ENCODE data around the gene PTGFR. TPM values are rescaled to one million over a fixed set of nuclear protein-coding genes. Genes with fewer than 3 reads are reported as not detected.

PTGFR gene, protein sequence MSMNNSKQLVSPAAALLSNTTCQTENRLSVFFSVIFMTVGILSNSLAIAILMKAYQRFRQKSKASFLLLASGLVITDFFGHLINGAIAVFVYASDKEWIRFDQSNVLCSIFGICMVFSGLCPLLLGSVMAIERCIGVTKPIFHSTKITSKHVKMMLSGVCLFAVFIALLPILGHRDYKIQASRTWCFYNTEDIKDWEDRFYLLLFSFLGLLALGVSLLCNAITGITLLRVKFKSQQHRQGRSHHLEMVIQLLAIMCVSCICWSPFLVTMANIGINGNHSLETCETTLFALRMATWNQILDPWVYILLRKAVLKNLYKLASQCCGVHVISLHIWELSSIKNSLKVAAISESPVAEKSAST
- polyA plus RNA-seq (ENCODE audit: insufficient read length) = 44.3 TPM

- DNase-seq = peak; percentile 19
Observed at GRCh38 chr1:78490861-78491450, at the start of gene PTGFR. PTGFR (plus strand) TSS chr1:78490974; CDS start chr1:78492744, 1,770 bp downstream.

- no peak for DNase-seq
Observed at GRCh38 chr1:78441921-78442320, 48.9 kb upstream of the PTGFR start.

- no peak for DNase-seq
Observed at GRCh38 chr1:78447086-78447485, 43.7 kb upstream of the PTGFR start.

DNA sequence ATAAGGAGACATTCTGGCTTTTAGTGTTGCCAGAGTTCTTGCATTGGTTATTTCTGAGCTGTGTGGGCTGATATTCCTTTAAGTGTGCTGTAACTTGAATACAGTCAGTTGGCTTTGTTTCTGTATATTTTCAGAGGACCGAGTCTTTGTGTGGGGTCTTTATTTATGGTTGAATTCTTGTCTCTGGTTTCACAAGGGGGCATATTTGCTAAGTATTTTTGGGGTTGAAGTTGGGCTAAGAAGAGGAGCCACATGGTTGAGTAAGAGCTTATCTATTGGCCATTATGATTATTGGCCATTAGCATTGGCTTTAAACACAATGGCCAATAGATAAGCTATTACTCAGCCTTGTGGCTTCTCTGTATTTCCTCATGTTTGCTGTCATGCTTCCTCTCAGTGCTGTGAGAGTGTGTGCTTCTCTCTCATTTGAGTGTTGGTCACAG lies 26.3 kb upstream of the PTGFR start:
- no peak for DNase-seq

- DNase-seq = no peak
Observed at GRCh38 chr1:78465143-78465542, 25.6 kb upstream of the PTGFR start.

- DNase-seq = no peak
Observed at GRCh38 chr1:78468521-78468920, 22.3 kb upstream of the PTGFR start.

DNA sequence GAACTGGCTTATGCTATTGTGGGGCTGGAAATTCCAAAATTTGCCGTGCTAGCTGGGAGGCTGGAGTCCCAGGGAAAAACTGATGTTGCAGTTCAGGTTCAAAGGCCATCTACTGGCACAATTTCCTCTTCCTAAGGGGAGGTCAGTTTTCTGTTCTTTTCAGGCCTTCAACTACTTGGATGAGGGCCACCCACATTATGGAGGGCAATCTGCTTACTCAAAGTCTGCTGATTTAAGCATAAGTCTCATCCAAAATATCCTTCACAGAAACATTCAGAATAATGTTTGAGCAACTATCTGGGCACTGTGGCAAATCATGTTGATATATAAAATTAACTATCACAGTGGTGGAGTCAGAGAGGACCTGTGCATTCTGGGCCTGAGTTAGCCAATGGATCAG lies 21.2 kb upstream of the PTGFR start:
- DNase-seq = no peak

GRCh38 chr1:78471890-78472620 lies 18.7 kb upstream of the PTGFR start:
- no peak for DNase-seq

DNA sequence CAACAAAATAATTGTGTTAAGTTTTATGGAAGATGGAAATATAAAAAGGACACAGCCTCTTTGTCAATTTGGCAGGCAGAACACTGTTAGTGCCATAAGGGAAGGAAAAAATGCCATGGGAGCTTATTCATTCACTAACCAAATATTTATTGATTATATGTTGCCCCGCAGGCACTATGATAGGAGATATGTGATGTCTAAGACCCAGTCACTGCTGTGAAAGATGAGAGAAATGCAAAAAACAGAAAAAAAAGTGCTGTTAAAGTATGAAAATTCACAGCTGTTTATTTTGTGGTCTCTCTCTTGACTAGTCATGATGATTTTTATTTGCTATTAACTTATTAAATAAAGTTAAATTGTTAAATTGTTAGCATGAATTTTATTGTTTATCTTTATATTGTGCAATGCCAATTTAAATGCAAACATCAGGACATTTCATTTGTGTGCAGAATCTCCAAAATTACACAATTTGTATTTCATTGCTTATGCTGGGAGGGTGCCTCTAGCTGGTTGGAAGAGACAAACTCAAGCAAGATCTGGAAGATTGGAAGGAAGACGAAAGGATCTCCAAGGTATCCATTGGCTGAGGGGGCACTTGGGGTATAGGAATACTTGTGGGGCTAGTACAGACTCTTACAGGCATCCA lies 17.8 kb upstream of the PTGFR start:
- no peak for DNase-seq

DNA sequence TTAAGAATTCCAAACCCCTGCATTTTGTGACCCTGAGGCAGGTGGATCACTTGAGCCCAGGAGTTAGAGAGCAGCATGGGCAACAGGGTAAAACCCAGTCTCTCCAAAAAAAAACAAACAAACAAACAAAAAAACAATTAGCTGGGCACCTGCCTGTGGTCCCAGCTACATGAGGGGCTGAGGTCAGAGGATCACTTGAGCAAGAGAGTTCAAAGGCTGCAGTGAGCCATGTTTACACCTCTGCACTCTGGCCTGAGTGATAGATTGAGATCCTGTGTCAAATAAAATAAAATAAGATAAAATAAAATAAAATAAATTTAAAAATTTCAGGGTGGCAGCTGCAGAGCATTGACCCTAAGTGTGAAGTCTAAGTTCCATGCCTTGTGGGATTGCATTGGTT lies 16.7 kb upstream of the PTGFR start:
- no peak for DNase-seq

- no peak for DNase-seq
Observed at GRCh38 chr1:78475888-78476610, 14.7 kb upstream of the PTGFR start.

GRCh38 chr1:78483903-78484302 lies 6.9 kb upstream of the PTGFR start:
- DNase-seq = no peak

DNA sequence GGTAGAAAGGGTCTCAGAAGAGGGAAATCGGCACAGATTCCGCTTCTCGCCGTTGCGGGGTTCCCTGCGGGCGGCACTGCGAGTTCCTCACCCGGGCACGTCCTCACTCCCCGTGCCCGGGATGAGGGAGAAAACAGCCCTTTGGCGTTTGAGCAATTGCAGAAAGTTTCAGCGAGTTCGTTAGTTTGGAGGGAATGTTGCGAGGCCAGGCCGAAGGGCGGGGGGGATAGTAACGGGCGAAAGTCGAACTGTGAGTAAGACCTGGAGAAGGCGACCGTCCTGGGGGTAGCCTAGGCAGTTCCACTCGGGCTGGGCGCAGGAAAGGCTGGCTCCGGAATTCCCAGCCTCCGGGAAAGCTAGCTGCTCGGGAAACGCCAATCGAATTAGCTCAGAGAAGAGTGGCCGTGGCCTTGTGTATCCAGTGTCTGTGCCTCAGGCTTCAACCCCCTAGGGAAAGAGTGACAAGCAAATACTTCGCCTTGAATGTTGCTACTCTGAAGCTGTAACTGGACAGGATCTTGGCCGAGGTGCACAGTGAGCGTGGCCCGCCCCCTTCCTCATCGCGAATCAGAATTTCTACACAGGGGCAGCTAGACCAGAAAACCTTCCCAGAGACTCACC lies 787 bp downstream of the PTGFR start:
- peak; percentile 18 for DNase-seq

- no peak for DNase-seq
Observed at GRCh38 chr1:78492386-78492950, 1.7 kb downstream of the PTGFR start.

GRCh38 chr1:78493451-78493850 lies 2.7 kb downstream of the PTGFR start:
- no peak for DNase-seq

DNA sequence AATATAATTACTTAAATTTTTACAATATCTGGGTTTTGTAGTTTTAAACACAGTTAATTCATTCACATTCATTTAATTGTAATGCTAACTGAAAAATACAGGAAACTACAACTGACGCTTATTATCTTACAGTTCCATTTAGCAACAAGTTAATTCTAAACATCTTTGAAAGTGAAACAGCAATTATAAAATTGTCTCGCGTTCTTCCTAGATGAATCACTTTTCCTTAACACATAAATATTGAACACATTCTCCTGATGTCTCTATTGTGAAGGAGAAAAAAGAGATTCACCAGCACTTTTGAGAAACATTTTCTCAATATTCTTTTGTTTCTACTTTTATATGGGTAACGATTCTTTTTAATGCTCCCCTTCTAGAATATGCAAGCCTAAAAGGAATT lies 6.4 kb downstream of the PTGFR start:
- no peak for DNase-seq

- no peak for DNase-seq
Observed at GRCh38 chr1:78500529-78500928, 9.8 kb downstream of the PTGFR start.

DNA sequence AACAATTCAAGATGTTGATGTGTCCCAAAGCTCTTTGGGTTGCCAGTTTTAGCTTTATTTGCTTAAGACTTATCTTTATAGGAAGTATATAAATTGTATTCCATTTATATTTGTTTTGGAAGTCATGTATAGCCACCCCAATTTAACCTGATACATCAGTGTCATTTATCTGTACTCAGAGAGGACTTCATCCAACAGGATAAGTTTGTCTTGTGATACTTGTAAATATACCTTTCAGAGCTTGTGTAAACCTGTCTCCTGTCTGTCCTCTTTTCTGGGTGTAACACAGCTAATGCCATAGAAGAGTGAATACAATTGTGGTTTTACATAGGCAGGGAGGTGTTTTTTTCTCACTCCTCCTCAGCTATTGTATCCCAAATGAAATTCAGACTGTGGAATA lies 10.4 kb downstream of the PTGFR start:
- DNase-seq = no peak

DNA sequence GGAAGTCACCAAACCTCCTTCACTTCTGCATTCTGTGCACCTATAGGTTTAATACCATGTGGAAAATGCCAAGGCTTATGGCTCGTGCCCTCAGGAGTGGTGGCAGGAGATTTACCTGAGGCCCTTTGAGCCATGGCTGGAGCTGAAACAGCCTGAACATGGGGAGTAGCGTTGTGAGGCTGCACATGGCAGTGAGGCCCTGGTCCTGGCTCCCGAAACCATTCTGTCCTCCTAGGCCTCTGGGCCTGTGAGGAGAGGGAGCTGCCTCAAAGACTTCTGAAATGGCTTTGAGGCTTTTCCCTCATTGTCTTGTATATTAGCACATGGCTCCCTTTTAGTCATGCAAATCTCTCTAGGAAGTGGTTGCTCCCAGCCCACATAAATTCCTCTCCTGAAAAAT lies 20.6 kb downstream of the PTGFR start:
- no peak for DNase-seq

GRCh38 chr1:78516716-78517115 lies 25.9 kb downstream of the PTGFR start:
- no peak for DNase-seq

- DNase-seq = no peak
Observed at GRCh38 chr1:78519446-78519845, 28.7 kb downstream of the PTGFR start.

GRCh38 chr1:78520216-78520615 lies 29.4 kb downstream of the PTGFR start:
- no peak for DNase-seq

Data from hindlimb muscle (tissue), 1 donor.